HG02678 (cell line): Measurements from ENCODE around the gene PRIM2.
"Not testable (repeated sequence)": the region's sequence is repeated elsewhere in the genome, so short reads cannot be mapped to it uniquely, and the experiment has no call there.

Experiments
- ATAC-seq: cut with Tn5 transposase; IDR thresholded peaks from one replicate; pipeline ENCODE4 v1.9.1; 2021; ENCODE audit warnings: mild to moderate bottlenecking, moderate library complexity; ENCODE audit not compliant: unreplicated experiment

Gene PRIM2

GRCh38 chr6:57317060-57317943 lies at the start of gene PRIM2:
Gene PRIM2, plus strand, starts transcription at chr6:57317630. Its CDS starts 816 bp downstream, at chr6:57318446.
- peak; percentile 88 for ATAC-seq

- ATAC-seq, result no peak
Measured at GRCh38 chr6:57268294-57268640, 49.2 kb upstream of the PRIM2 start.

- not testable (repeated sequence) for ATAC-seq
Measured at GRCh38 chr6:57274113-57274824, 43.2 kb upstream of the PRIM2 start.

GRCh38 chr6:57275384-57275783 lies 42.0 kb upstream of the PRIM2 start:
- no peak for ATAC-seq

- no peak for ATAC-seq
Measured at GRCh38 chr6:57276946-57277345, 40.5 kb upstream of the PRIM2 start.

- no peak for ATAC-seq
Measured at GRCh38 chr6:57278570-57278969, 38.9 kb upstream of the PRIM2 start.

- ATAC-seq, result no peak
Measured at GRCh38 chr6:57279013-57279412, 38.4 kb upstream of the PRIM2 start.

GRCh38 chr6:57283106-57283505 lies 34.3 kb upstream of the PRIM2 start:
- no peak for ATAC-seq

GRCh38 chr6:57283911-57284455 lies 33.4 kb upstream of the PRIM2 start:
- no peak for ATAC-seq

GRCh38 chr6:57288136-57288535 lies 29.3 kb upstream of the PRIM2 start:
- ATAC-seq, result not testable (repeated sequence)

- not testable (repeated sequence) for ATAC-seq
Measured at GRCh38 chr6:57293472-57293871, 24.0 kb upstream of the PRIM2 start.

- no peak for ATAC-seq
Measured at GRCh38 chr6:57294862-57295445, 22.5 kb upstream of the PRIM2 start.

- no peak for ATAC-seq
Measured at GRCh38 chr6:57297505-57297904, 19.9 kb upstream of the PRIM2 start.

GRCh38 chr6:57298741-57299140 lies 18.7 kb upstream of the PRIM2 start:
- ATAC-seq, result no peak

- ATAC-seq, result no peak
Measured at GRCh38 chr6:57301757-57302156, 15.7 kb upstream of the PRIM2 start.

GRCh38 chr6:57302477-57302876 lies 15.0 kb upstream of the PRIM2 start:
- ATAC-seq, result no peak

- no peak for ATAC-seq
Measured at GRCh38 chr6:57303931-57304681, 13.3 kb upstream of the PRIM2 start.

- no peak for ATAC-seq
Measured at GRCh38 chr6:57305107-57305506, 12.3 kb upstream of the PRIM2 start.

GRCh38 chr6:57305761-57306160 lies 11.7 kb upstream of the PRIM2 start:
- ATAC-seq, result no peak

- ATAC-seq, result no peak
Measured at GRCh38 chr6:57306273-57306672, 11.2 kb upstream of the PRIM2 start.

- ATAC-seq, result no peak
Measured at GRCh38 chr6:57307850-57308249, 9.6 kb upstream of the PRIM2 start.
